Measurements from ENCODE around the gene PCSK5.

The PCSK5 gene

DNA sequence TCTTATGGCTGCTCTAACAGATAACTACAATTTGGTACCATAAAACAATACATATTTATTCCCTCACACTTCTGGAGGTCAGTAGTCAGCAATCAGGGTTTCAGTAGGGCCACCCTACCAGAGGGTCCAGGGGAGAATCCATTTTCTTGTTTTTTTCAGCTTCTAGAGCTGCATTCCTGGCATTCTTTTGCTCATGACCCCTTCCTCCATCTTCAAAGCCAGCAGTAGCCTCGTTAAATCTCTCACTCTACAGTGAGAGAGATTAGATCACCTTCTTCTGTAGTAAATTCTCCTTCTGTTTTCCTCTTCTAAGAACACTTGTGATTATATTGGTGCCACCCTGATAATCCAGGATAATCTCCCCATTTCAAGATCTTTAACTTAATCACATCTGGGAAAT is 316.3 kb downstream of the PCSK5 start:
- no peak for FAIRE-seq
- DNase-seq (ENCODE audit: extremely low spot score, insufficient read length, low read depth), result no peak

DNA sequence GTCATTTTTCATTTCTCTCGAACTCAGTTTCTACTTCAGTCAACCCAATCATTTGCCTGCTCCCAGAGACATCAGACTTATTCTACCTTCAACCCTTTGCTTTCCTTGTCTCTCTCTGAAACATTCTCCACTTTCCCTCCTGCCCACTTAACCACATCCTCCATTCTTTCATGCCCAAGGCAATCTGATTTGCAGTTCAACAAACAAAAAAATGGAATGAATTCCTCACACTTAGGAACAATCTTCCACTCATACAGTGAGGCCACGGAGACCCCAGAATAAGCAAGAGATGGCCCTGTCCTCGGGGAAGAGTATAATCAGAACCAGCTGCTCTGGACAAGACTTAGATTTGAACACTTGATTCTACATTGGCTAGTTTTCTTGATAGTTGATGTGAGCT is 323.3 kb downstream of the PCSK5 start:
- no peak for DNase-seq (ENCODE audit: extremely low spot score, insufficient read length, low read depth)
- FAIRE-seq, result no peak

DNA sequence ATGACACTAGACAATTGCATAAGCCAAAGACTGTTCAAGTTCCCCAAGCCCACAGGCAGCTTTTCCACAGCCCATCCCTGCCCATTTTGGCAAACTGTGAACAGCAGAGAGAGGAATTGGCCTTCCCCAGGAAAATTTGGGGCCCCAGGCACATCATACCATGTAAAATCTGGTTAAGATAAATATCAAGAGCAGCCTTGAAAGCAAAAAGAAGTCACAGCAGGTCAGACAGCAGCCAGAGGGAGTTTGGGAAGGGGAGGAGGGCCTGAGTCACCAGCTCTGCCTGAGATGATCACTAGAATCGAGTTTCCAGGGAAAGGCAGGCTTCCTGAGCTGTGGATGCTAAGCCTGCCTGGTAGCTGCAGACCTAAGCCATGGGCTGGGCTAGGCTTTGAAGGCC is 324.6 kb downstream of the PCSK5 start:
- DNase-seq (ENCODE audit: extremely low spot score, insufficient read length, low read depth) (no peak), FAIRE-seq (no peak)

DNA sequence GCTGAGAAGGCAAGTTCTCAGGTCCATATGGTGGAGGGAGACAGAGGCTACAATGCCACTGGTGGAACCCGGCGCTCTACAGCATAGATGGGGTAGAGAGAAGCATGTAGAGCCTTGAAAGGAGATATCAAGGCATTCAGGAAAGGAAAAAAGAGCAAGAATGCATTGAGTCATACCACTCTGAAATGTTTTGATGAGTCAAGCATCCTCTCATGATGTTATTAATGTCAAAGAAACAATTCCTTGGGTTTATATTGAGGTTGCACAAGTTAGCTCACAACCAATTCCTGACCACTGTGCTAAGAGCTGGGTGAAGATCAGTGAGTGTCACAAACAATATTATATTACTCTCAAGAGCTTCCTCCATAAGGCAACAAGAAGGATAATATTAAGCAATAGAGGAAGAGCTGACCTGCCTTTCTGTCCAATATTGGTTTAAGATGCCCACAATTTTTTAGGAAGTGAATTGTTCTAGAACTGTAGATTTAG is 325.7 kb downstream of the PCSK5 start:
- no peak for FAIRE-seq
- DNase-seq (ENCODE audit: extremely low spot score, insufficient read length, low read depth), result no peak

DNA sequence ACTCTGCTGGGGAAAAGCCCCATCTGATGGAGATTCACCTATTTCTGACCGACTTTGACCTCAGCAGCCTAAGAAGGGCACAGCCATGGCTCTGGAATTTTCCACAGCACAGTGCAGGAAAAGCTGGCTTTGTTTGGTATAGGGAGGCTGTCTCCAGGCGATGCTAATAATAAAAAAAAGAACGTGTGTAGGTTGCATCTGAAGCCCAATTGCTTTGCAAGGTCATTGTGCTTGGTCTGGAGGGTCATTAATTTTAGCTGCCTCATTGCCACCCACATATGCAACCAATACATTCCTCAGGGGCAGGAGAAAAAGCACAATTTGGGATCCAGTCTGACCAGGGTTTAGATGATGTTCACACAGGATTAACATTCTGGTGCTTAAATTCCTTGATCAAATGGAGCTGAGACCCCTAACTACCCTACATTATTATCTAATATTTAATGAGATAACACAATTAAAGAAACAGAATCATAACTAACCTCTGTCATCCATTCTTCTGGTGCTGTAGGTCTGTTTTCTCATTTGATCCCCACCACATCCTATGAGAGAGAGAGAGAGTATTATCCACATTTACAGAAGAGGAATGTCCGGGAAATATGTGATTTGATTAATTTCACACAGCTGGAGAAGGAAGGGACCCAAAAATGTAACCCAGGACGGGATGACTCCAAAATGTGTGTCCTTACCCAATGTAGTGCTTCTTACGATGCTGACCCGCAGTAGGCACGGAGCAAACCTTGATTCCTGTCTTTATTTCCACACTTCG is 327.8 kb downstream of the PCSK5 start:
- FAIRE-seq (no peak), DNase-seq (ENCODE audit: extremely low spot score, insufficient read length, low read depth) (no peak)

DNA sequence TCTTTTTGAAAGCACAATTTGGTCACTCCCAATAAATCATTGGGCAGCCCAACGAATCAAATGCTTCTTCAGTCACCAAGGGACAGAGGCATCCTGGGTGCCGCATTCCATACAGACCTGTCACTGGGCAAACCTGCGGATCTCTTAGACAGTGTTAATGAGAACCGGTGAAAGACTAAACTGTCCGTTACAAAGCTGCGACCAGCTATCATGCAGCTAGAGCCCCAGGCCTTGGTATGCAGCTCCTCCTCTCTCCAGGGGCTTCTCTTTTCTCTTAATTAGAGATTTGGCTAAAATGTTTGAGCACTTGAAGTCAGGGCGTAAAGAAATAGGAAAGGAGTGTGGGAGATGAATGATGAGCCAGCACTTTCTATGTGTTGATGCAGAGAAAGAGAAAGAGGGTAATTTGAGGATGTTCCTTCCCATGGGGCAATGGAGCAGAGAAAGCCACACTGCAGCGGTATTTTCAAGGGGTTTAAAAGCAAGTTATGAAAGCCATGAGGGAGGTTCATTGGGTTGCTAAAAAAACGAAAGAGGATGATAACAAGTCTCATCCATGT is 328.5 kb downstream of the PCSK5 start:
- DNase-seq (ENCODE audit: extremely low spot score, insufficient read length, low read depth) (no peak), FAIRE-seq (no peak)

DNA sequence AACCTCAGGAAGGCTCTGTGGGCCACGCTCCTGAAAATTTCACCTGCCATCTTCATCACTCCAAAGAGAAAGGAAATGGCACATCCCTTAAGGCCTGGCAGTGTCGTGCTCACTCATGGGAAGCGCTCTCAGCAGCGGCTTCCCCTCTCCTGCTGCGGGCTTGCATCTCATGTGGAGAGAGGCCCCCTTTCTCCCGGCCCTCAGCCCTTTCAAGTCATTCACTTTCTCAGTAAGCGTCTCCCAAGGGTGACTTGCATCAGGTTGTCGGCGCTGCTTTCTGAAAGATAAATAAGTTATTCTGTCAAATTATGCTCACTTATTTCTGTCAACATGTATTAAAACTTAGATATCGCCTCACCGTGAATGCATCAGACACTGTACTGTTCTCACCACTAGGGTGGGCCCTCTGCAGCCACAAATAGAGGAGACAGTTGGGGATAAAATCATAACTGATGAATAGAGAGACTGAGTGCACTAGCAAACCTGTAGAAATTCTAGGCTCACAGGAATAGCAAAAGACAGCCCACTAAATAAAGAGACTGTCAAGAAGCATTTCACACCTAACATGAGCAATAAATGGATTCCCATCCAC is 329.2 kb downstream of the PCSK5 start:
- no peak for DNase-seq (ENCODE audit: extremely low spot score, insufficient read length, low read depth)
- no peak for FAIRE-seq

DNA sequence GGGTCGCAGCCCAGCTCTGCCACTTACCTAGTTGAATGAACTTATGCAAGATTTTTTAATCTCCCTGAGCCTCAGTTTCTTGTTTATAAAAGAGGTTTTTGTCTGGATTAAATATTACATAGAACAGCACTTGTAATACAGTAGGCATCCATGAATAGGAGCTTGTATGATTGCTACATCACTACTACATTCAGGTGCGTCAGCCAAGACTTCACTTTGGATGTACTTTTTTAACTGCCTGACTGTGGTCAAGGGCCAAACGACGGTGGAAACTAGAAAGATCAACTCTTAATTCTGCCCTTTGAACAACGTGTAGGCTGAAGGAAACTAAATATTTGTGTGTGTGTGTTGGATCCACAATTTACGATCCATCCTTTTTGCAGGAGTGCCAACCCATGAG is 330.9 kb downstream of the PCSK5 start:
- DNase-seq (ENCODE audit: extremely low spot score, insufficient read length, low read depth) (no peak), FAIRE-seq (no peak)

DNA sequence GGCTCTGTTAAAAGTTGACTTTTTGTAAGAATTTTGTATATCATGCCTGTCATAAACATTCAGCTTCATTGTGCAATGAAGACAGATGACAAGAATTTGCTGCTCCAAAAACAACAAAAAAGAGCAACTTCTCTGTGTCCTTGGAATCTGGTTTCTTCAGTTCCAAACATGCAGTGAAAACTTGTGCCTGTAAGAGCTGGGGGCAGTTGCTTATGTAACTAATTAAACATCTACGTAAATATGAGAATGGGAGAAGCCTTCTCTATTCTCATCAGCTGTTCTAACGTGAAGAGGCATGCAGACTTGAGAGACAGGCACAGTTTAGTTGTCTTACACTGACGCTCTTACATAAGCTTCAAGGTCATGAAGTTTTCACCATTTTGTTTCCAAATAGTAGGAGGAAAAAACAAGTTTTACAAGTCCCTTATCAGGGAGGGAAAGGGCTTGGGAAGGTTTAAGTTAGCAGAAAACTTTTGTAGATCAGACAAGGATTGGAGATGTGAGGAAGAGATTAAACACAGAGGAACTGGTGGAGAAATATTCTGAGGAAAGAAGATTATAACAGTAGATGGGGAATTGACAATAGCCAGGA is 333.4 kb downstream of the PCSK5 start:
- DNase-seq (ENCODE audit: extremely low spot score, insufficient read length, low read depth) (no peak), FAIRE-seq (no peak)

DNA sequence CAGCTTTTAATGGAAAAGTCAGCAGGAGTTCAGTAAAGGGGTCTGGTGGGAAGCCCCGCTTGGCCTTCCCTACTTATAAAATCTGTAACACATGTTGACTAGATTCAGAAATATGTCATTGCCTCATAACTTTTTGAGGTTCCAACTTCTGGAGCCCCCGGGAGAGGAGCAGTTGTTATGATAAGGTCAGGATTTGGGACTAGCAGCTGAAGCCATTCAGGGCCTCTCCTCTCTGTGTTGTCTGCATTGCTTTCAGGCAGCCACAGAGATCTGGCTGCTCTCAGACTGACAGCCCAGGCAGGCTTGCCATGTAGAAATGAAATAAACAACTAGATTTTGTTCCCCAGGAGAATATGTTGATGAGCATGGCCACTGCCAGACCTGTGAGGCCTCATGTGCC is 336.7 kb downstream of the PCSK5 start:
- FAIRE-seq, result no peak
- DNase-seq (ENCODE audit: extremely low spot score, insufficient read length, low read depth), result no peak

DNA sequence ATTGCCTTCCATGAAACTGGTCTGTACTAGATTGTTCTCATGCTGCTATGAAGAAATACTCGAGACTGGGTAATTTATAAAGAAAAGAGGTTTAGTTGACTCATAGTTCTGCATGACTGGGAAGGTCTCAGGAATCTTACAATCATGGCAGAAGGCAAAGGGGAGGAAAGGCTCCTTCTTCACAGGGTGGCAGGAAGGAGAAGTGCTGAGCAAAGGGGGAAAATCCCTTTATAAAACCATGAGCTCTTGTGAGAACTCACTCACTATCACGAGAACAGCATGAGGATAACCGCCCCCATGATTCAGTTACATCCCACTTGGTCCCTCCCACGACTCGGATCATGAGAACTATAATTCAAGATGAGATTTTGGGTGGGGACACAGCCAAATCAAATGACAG is 340.5 kb downstream of the PCSK5 start:
- FAIRE-seq (no peak), DNase-seq (ENCODE audit: extremely low spot score, insufficient read length, low read depth) (no peak)

DNA sequence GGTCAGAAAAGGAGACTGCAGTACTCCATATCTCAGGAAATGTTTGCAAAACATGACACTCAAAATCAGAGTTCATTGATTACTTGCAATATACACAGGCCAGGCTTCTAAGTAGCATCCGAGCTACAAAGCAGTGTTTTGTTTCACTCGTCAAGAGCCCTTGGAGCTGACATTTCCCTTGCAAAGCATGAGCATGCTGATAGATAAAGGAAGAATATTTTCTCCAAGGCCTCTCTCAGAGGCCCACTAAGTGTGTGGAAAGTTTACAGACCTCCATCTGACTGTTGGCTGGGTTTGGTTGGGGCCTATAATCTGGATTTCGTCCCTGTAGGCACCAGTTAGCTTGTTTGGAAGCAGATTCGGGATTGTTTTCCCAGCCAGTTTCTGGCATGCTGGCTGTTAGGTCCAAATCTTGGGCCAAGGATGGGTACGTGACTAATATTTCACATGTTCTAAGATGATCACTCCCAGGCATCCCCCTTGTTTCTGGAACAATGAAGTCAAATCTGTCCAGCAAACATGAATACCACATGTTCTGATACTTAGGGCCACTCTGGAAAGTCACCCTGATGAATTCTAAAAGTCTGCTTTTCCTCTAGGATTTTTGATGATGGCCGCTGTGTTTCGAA is 342.5 kb downstream of the PCSK5 start:
- FAIRE-seq (no peak), DNase-seq (ENCODE audit: extremely low spot score, insufficient read length, low read depth) (no peak)

DNA sequence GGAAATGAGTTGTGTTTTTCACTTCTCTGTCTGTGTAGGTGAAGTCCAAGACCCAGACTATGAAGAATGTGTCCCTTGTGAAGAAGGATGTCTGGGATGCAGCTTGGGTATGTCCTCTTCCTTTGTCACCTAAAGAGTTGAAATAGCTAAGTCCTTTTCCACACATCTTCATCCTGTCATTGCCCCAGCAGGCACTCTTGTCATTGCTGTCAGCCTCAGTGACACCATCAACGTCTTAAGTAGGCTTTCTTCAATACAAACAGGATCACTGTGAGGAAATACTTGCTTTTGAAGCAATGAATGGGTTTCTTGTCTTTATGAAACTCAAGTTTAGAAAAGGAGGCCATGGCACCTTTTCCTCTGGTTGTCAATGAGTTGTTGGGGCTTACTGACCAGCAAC is 350.1 kb downstream of the PCSK5 start:
- FAIRE-seq, result no peak
- DNase-seq (ENCODE audit: extremely low spot score, insufficient read length, low read depth), result no peak

DNA sequence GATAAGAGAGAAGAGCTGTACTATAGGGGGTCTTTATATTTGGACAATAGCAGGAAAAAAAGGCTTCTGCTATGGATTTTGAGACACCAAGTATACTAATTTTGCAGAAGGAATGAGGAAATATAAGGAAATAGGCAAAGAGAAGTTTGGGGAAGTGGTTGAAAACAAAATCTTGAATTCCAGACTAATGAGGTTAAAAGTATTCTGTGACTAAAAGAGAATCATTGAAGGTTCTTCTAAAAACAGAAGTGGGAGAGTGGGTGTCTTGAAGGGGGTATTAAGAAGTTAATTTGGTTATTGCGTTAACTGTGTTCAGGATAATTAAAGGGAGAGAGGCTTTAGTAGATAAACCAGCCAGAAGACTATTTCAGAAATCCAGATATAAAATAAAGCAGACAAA is 355.0 kb downstream of the PCSK5 start:
- DNase-seq (ENCODE audit: extremely low spot score, insufficient read length, low read depth) (no peak), FAIRE-seq (no peak)

DNA sequence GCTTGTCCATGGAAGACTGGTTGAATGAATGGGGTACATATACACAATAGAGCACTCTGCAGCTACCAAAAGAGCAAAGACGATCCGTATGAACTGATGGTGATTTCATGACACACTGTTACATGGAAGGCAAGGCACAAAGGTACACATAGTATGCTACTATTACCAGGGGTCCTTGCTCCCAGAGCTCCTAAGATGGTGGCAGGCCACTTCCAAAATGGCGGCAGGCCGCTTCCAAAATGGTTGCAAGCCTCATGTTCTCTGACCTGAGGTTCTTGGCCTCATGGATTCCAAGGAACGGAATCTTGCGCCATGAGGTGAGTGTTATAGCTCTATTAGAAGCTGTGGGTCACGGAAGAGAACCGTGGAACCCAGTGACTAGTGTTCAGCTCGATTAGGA is 356.2 kb downstream of the PCSK5 start:
- FAIRE-seq (no peak), DNase-seq (ENCODE audit: extremely low spot score, insufficient read length, low read depth) (no peak)

DNA sequence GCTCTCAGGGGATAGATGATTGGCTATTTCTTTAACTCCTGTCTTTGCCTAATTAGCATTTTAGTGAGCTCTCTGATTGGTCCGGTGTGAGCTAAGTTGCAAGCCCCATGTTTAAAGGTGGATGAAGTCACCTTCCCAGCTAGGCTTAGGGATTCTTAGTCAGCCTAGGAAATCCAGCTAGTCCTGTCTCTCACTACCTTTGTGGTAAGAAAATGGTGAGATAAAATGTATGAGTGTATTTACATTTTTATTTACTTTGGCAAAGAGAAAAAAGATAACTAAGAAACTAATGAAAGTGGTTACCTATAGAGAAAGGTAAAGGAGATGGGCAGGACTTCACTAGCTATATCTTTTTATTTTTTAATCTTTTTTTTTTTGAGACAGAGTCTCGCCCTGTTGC is 357.0 kb downstream of the PCSK5 start:
- DNase-seq (ENCODE audit: extremely low spot score, insufficient read length, low read depth) (no peak), FAIRE-seq (no peak)

DNA sequence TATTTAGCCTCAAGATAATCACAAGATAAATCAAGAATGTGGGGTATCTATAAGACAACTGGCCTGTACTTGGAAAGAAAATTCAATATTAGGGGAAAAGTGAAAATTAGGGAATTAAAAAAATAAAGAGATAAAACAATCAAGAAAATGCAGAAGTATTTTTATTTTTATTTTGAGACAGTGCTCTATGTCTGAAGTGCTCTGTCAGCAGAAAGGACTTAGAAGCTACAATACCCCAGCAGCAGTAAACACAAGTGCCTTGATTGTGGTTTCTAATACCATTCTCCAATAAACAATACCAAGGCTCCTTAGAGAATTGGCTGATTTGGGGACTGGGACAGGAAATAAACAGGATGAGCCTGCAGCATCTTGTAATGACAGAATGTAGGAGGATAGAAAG is 358.8 kb downstream of the PCSK5 start:
- FAIRE-seq (no peak), DNase-seq (ENCODE audit: extremely low spot score, insufficient read length, low read depth) (no peak)

DNA sequence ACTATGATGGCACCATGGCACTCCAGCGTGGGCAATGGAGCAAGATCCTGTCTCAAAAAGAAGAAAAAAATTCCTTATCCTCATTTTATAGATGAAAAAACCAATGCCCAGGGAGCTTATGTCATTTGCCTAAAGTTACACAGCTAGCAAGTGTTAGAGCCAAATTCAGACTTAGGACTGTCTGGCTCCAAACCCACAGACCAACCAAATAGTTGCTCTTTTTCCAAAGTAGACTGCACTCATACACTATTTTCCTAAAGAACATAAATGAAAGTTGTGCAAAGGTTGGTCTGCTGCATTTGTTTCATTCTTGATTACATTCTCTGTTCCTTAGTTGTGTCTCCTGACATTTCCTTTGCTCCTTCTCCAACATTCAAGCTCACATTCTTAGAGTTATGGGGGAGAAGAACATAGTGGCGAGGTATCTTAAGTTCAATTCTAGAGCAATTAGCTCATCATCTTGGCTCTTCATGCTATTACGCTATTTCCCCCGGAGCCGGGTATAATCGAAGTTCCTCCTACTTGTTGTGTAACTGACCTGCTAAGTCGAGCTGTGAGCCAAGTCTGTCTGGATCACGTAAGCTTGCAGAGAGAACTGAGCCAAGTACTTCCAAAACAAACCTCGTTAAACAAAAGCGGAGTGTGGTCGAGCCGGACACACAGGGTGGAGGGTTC is 365.4 kb downstream of the PCSK5 start:
- DNase-seq (ENCODE audit: extremely low spot score, insufficient read length, low read depth), result no peak
- no peak for FAIRE-seq

DNA sequence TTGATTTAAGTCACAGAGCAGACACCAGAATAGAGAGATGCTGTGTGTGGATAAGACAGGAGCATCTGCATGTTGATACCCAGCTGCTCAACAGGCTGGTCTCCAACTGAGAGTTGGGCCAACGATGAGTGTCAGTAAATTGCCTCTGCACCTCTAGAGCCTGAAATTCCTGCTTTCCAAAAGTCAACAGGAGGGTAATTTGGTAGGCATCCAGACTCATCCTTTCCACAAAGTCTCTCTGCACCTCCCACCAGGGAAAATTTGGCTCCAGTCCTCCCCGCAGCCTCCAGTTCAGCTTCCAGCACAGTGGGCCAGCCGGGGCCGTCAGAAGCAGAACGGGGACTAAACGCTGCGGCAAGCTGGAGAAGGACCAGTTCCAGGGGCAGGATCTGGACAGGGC is 366.8 kb downstream of the PCSK5 start:
- DNase-seq (ENCODE audit: extremely low spot score, insufficient read length, low read depth) (no peak), FAIRE-seq (no peak)

DNA sequence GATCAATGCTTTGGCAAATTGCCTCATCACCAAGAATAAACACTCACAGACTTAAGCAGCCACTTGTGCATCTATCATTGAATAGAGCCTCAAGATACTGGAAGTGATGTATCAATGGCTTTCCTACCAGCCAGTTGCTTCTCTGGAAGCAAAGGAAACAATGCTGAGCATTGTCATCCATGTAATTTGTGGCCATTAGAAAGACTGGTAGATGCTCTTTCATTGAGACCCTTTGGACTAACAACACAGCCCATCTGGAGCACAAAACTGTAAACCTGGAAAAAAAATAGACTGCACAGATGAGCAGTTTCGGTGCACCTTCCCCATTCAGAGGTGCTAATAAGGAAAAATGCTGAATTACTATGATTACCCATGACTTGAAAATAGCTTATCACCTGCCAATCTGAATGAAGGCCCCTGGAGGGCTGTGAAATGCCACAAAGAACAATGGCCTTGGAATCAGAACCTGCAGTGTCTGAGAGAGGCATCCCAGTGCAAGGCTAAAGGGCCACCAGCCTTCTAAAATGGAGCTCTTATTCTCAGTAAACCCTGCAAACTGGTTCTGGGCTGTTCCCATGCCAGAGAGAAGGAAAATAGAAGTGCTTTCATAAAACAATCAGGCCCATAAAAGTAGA is 376.3 kb downstream of the PCSK5 start:
- DNase-seq (ENCODE audit: extremely low spot score, insufficient read length, low read depth) (no peak), FAIRE-seq (no peak)
